HEK293 (cell line): ENCODE results near the gene ZSCAN12.

Experiments
- CTCF ChIA-PET: fragments of 350-600 bp; formaldehyde crosslinking; extraction: SDS; loops from one replicate; lab custom pipeline; 2021; ENCODE audit warnings: antibody characterized with exemption; lab: Yijun Ruan, JAX
- POLR2A ChIA-PET: fragments of 300-600 bp; formaldehyde crosslinking; extraction: SDS; loops from one replicate; lab custom pipeline; 2020; ENCODE audit warnings: antibody characterized with exemption, inconsistent platforms; lab: Yijun Ruan, JAX
- H3K27ac ChIP-seq: fragments of 200-500 bp; sonication (Bioruptor generic); 2 replicates; pipeline ENCODE4 v1.5.1; 2014; ENCODE audit warnings: low read depth, low read length, control low read depth, inconsistent platforms; ENCODE audit errors: extremely low read depth
- H3K36me3 ChIP-seq, 2 experiments: fragments of 200-500 bp in 1 of 2; sonication (Bioruptor generic) in 1 of 2; 1 replicate in 1 of 2; 2 replicates in 1 of 2; pipeline ENCODE4 v1.5.1; 2014 to 2017; ENCODE audit warnings: inconsistent platforms in 2 of 2, low read length in 2 of 2; ENCODE audit not compliant: control insufficient read depth in 2 of 2, insufficient read depth in 1 of 2
- H3K4me1 ChIP-seq: fragments of 200-500 bp; sonication (Bioruptor generic); 2 replicates; pipeline ENCODE4 v1.5.1; 2014; ENCODE audit warnings: mild to moderate bottlenecking, low read length, inconsistent platforms; ENCODE audit not compliant: control insufficient read depth, insufficient read depth
- H3K4me3 ChIP-seq: 2 replicates; pipeline ENCODE4 v1.5.1; 2011; ENCODE audit warnings: low read depth, mild to moderate bottlenecking, control low read depth, low read length, moderate library complexity
- H3K9me3 ChIP-seq: fragments of 200-500 bp; sonication (Bioruptor generic); 2 replicates; pipeline ENCODE4 v1.5.1; 2014; ENCODE audit warnings: low read depth, low read length, inconsistent platforms; ENCODE audit not compliant: control insufficient read depth, insufficient read depth
- BCL11A ChIP-seq: fragments of 450-650 bp; formaldehyde crosslinking; IDR thresholded peaks from 2 replicates; pipeline ENCODE4 v1.5.1; 2016; ENCODE audit warnings: low read depth, missing biosample characterization, missing genetic modification characterization
- BCL11B ChIP-seq: fragments of 450-650 bp; formaldehyde crosslinking; IDR thresholded peaks from 2 replicates; pipeline ENCODE4 v1.5.1; 2016; ENCODE audit warnings: low read depth, missing biosample characterization, missing genetic modification characterization
- OVOL3 ChIP-seq: fragments of 450-650 bp; formaldehyde crosslinking; IDR thresholded peaks from 2 replicates; pipeline ENCODE4 v1.5.1; 2016; ENCODE audit warnings: missing biosample characterization, missing genetic modification characterization
- YY2 ChIP-seq: fragments of 450-650 bp; formaldehyde crosslinking; IDR thresholded peaks from 2 replicates; pipeline ENCODE4 v1.5.1; 2016; ENCODE audit warnings: missing biosample characterization, missing genetic modification characterization
- ZFP3 ChIP-seq: fragments of 450-650 bp; formaldehyde crosslinking; IDR thresholded peaks from 2 replicates; pipeline ENCODE4 v1.5.1; 2016; ENCODE audit warnings: low read depth, missing biosample characterization, missing genetic modification characterization
- ZFP69B ChIP-seq: fragments of 450-650 bp; formaldehyde crosslinking; IDR thresholded peaks from 2 replicates; pipeline ENCODE4 v1.5.1; 2016; ENCODE audit warnings: missing biosample characterization, missing genetic modification characterization
- ZNF114 ChIP-seq: fragments of 450-650 bp; formaldehyde crosslinking; IDR thresholded peaks from 2 replicates; pipeline ENCODE4 v1.5.0; 2017; ENCODE audit warnings: missing biosample characterization, missing genetic modification characterization
- ZNF140 ChIP-seq: fragments of 450-650 bp; formaldehyde crosslinking; IDR thresholded peaks from 2 replicates; pipeline ENCODE4 v1.5.1; 2016; ENCODE audit warnings: missing biosample characterization, missing genetic modification characterization
- ZNF155 ChIP-seq: fragments of 450-650 bp; formaldehyde crosslinking; IDR thresholded peaks from 2 replicates; pipeline ENCODE4 v1.5.1; 2016; ENCODE audit warnings: missing biosample characterization, missing genetic modification characterization
- ZNF174 ChIP-seq: fragments of 450-650 bp; formaldehyde crosslinking; IDR thresholded peaks from 2 replicates; pipeline ENCODE4 v1.5.0; 2017; ENCODE audit warnings: missing biosample characterization, mild to moderate bottlenecking, missing genetic modification characterization
- ZNF2 ChIP-seq: fragments of 450-650 bp; formaldehyde crosslinking; IDR thresholded peaks from 2 replicates; pipeline ENCODE4 v1.5.1; 2016; ENCODE audit warnings: missing biosample characterization, missing genetic modification characterization
- ZNF24 ChIP-seq: fragments of 450-650 bp; formaldehyde crosslinking; IDR thresholded peaks from 2 replicates; pipeline ENCODE4 v1.5.1; 2016; ENCODE audit warnings: missing biosample characterization, missing genetic modification characterization
- ZNF311 ChIP-seq: fragments of 450-650 bp; formaldehyde crosslinking; IDR thresholded peaks from 2 replicates; pipeline ENCODE4 v1.5.1; 2017; ENCODE audit warnings: missing biosample characterization, missing genetic modification characterization, borderline replicate concordance
- ZNF416 ChIP-seq: fragments of 450-650 bp; formaldehyde crosslinking; IDR thresholded peaks from 2 replicates; pipeline ENCODE4 v1.5.1; 2016; ENCODE audit warnings: missing biosample characterization, missing genetic modification characterization
- ZNF426 ChIP-seq: fragments of 450-650 bp; formaldehyde crosslinking; IDR thresholded peaks from 2 replicates; pipeline ENCODE4 v1.5.1; 2017; ENCODE audit warnings: missing biosample characterization, missing genetic modification characterization, mild to moderate bottlenecking, inconsistent platforms, moderate library complexity
- ZNF48 ChIP-seq: fragments of 450-650 bp; formaldehyde crosslinking; IDR thresholded peaks from 2 replicates; pipeline ENCODE4 v1.5.1; 2016; ENCODE audit warnings: missing biosample characterization, missing genetic modification characterization
- ZNF501 ChIP-seq: fragments of 450-650 bp; formaldehyde crosslinking; IDR thresholded peaks from 2 replicates; pipeline ENCODE4 v1.5.1; 2016; ENCODE audit warnings: missing biosample characterization, missing genetic modification characterization
- ZNF510 ChIP-seq: fragments of 450-650 bp; formaldehyde crosslinking; IDR thresholded peaks from 2 replicates; pipeline ENCODE4 v1.5.1; 2018; ENCODE audit warnings: mild to moderate bottlenecking, missing genetic modification characterization, missing biosample characterization; ENCODE audit not compliant: insufficient replicate concordance
- ZNF514 ChIP-seq: fragments of 450-650 bp; formaldehyde crosslinking; IDR thresholded peaks from 2 replicates; pipeline ENCODE4 v1.5.1; 2016; ENCODE audit warnings: missing biosample characterization, missing genetic modification characterization
- ZNF624 ChIP-seq: fragments of 450-650 bp; formaldehyde crosslinking; IDR thresholded peaks from 2 replicates; pipeline ENCODE4 v1.5.1; 2017; ENCODE audit warnings: missing biosample characterization, missing genetic modification characterization
- ZNF654 ChIP-seq: fragments of 450-650 bp; formaldehyde crosslinking; IDR thresholded peaks from 2 replicates; pipeline ENCODE4 v1.5.1; 2016; ENCODE audit warnings: low read depth, missing biosample characterization, missing genetic modification characterization
- ZNF664 ChIP-seq: fragments of 450-650 bp; formaldehyde crosslinking; IDR thresholded peaks from 2 replicates; pipeline ENCODE4 v1.5.1; 2016; ENCODE audit warnings: missing biosample characterization, missing genetic modification characterization
- ZNF777 ChIP-seq: fragments of 450-650 bp; formaldehyde crosslinking; IDR thresholded peaks from 2 replicates; pipeline ENCODE4 v1.5.1; 2017; ENCODE audit warnings: missing biosample characterization, missing genetic modification characterization, borderline replicate concordance
- ZSCAN18 ChIP-seq: fragments of 450-650 bp; formaldehyde crosslinking; IDR thresholded peaks from 2 replicates; pipeline ENCODE4 v1.5.1; 2016; ENCODE audit warnings: missing biosample characterization, missing genetic modification characterization
- ZSCAN23 ChIP-seq: fragments of 450-650 bp; formaldehyde crosslinking; IDR thresholded peaks from 2 replicates; pipeline ENCODE4 v1.5.1; 2016; ENCODE audit warnings: missing biosample characterization, missing genetic modification characterization
- ZSCAN5A ChIP-seq: fragments of 450-650 bp; formaldehyde crosslinking; IDR thresholded peaks from 2 replicates; pipeline ENCODE4 v1.5.1; 2016; ENCODE audit warnings: missing biosample characterization, missing genetic modification characterization
- ZXDB ChIP-seq: fragments of 450-650 bp; formaldehyde crosslinking; IDR thresholded peaks from 2 replicates; pipeline ENCODE4 v1.5.1; 2016; ENCODE audit warnings: missing biosample characterization, missing genetic modification characterization
- TF ChIP-seq, protein P1 (sequence below): fragments of 450-650 bp; formaldehyde crosslinking; IDR thresholded peaks from 2 replicates; pipeline ENCODE4 v1.5.1; 2016; ENCODE audit warnings: missing biosample characterization, missing genetic modification characterization, low read depth
- TF ChIP-seq, protein P2 (sequence below): fragments of 450-650 bp; formaldehyde crosslinking; IDR thresholded peaks from 2 replicates; pipeline ENCODE4 v1.5.0; 2017; ENCODE audit warnings: missing biosample characterization, missing genetic modification characterization, borderline replicate concordance
- TF ChIP-seq, protein P3 (sequence below): fragments of 450-650 bp; formaldehyde crosslinking; IDR thresholded peaks from 2 replicates; pipeline ENCODE4 v1.5.1; 2017; ENCODE audit warnings: missing biosample characterization, missing genetic modification characterization

ZSCAN12 gene

GRCh38 chr6:28335564-28336283, 63.8 kb downstream of the ZSCAN12 start, which contains the start of gene ZSCAN31:
Gene ZSCAN31, minus strand, starts transcription at chr6:28336148. Its CDS starts 6,465 bp downstream, at chr6:28329683.
- ChIA-PET CTCF (interaction anchor here (0.6 to 0.8 kb wide), 3 partner anchors 20 to 54 kb away, joined by 3 to 7 read pairs (median 3); partner anchors contain the start of gene PGBD1), POLR2A (interaction anchor here (0.6 to 4.0 kb wide), 33 partner anchors 10 to 1779 kb away, joined by 3 to 37 read pairs (median 4); partner anchors contain the start of genes PGBD1, ZKSCAN3, ZKSCAN4 and ZKSCAN8)
- peak within 1 kb of the TSS; percentile 88 for H3K27ac ChIP-seq
- peaks cover 4% of the 10 kb centered on the region; the same call in 1 of the 2 replicates for H3K4me1 ChIP-seq
- no peaks in the 10 kb centered on the region for H3K9me3 ChIP-seq
- H3K36me3 ChIP-seq = no peaks in the 10 kb centered on the region
- peak within 1 kb of the TSS; percentile 78 for H3K4me3 ChIP-seq
- TF ChIP-seq BCL11B (tag by site-specific recombination) = no peak; the same call in 1 of the 2 replicates
- no peak for TF ChIP-seq ZNF174 (tag by site-specific recombination)
- TF ChIP-seq ZNF426 (tag by site-specific recombination) = no peak
- peak; percentile 23; the same call in 1 of the 2 replicates for TF ChIP-seq ZNF654 (tag by site-specific recombination)
- TF ChIP-seq ZNF140 (tag by site-specific recombination) = no peak
- TF ChIP-seq, protein P1, sequence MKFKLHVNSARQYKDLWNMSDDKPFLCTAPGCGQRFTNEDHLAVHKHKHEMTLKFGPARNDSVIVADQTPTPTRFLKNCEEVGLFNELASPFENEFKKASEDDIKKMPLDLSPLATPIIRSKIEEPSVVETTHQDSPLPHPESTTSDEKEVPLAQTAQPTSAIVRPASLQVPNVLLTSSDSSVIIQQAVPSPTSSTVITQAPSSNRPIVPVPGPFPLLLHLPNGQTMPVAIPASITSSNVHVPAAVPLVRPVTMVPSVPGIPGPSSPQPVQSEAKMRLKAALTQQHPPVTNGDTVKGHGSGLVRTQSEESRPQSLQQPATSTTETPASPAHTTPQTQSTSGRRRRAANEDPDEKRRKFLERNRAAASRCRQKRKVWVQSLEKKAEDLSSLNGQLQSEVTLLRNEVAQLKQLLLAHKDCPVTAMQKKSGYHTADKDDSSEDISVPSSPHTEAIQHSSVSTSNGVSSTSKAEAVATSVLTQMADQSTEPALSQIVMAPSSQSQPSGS (tag by site-specific recombination) = peak; percentile 55; the same call in 1 of the 2 replicates
- TF ChIP-seq OVOL3 = no peak
- TF ChIP-seq, protein P2, sequence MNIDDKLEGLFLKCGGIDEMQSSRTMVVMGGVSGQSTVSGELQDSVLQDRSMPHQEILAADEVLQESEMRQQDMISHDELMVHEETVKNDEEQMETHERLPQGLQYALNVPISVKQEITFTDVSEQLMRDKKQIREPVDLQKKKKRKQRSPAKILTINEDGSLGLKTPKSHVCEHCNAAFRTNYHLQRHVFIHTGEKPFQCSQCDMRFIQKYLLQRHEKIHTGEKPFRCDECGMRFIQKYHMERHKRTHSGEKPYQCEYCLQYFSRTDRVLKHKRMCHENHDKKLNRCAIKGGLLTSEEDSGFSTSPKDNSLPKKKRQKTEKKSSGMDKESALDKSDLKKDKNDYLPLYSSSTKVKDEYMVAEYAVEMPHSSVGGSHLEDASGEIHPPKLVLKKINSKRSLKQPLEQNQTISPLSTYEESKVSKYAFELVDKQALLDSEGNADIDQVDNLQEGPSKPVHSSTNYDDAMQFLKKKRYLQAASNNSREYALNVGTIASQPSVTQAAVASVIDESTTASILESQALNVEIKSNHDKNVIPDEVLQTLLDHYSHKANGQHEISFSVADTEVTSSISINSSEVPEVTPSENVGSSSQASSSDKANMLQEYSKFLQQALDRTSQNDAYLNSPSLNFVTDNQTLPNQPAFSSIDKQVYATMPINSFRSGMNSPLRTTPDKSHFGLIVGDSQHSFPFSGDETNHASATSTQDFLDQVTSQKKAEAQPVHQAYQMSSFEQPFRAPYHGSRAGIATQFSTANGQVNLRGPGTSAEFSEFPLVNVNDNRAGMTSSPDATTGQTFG (tag by site-specific recombination) = no peak
- peak; percentile 42; the same call in 1 of the 2 replicates for TF ChIP-seq ZFP69B (tag by site-specific recombination)
- no peak for TF ChIP-seq BCL11A (tag by site-specific recombination)
- TF ChIP-seq ZNF664 (tag by site-specific recombination) = no peak
- no peak for TF ChIP-seq ZNF777 (tag by site-specific recombination)
- TF ChIP-seq ZNF514 (tag by site-specific recombination) = no peak
- TF ChIP-seq ZNF155 (tag by site-specific recombination) = no peak
- TF ChIP-seq ZNF416 (tag by site-specific recombination) = no peak
- peak; percentile 68 for TF ChIP-seq ZNF501 (tag by site-specific recombination)
- peak; percentile 90 for TF ChIP-seq ZXDB (tag by site-specific recombination)
- TF ChIP-seq ZNF114 (tag by site-specific recombination) = no peak
- TF ChIP-seq ZNF24 = no peak
- TF ChIP-seq ZSCAN23 (tag by site-specific recombination) = no peak
- TF ChIP-seq, protein P3, sequence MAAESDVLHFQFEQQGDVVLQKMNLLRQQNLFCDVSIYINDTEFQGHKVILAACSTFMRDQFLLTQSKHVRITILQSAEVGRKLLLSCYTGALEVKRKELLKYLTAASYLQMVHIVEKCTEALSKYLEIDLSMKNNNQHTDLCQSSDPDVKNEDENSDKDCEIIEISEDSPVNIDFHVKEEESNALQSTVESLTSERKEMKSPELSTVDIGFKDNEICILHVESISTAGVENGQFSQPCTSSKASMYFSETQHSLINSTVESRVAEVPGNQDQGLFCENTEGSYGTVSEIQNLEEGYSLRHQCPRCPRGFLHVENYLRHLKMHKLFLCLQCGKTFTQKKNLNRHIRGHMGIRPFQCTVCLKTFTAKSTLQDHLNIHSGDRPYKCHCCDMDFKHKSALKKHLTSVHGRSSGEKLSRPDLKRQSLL (tag by site-specific recombination) = no peak
- TF ChIP-seq ZFP3 = no peak
- no peak for TF ChIP-seq ZNF311 (tag by site-specific recombination)
- TF ChIP-seq ZNF624 (tag by site-specific recombination) = no peak
- no peak for TF ChIP-seq ZNF48 (tag by site-specific recombination)
- TF ChIP-seq ZNF510 (tag by site-specific recombination) = no peak
- no peak for TF ChIP-seq ZSCAN18
- TF ChIP-seq ZNF2 (tag by site-specific recombination) = peak; percentile 64
- TF ChIP-seq YY2 (tag by site-specific recombination) = no peak
- no peak for TF ChIP-seq ZSCAN5A
